ENCODE measurements around the gene GPC3. TPM values are rescaled to one million over a fixed set of nuclear protein-coding genes. Genes with fewer than 3 reads are reported as not detected.
A peak's percentile ranks its signal among the peaks of the same experiment; 100 is the strongest.

Gene GPC3
- total RNA-seq, 1 experiment from 2014 or later = 0.98 TPM

GRCh38 chrX:134026565-134027311 is 41.3 kb upstream of the GPC3 start:
- no peaks in the 10 kb centered on the region for H4K20me1 ChIP-seq (ENCODE audit: insufficient read depth)
- BruUV-seq (replicated peaks) = no TSS peak
- POLR2A ChIA-PET = no interaction called here
- no peak overlapping the region for H2AFZ ChIP-seq (ENCODE audit: low read depth, low read length, poor library complexity, severe bottlenecking)
- ATAC-seq (peak; percentile 70), DNase-seq (ENCODE audit: low read depth, low spot score) (peak; percentile 10)
- RAD21 ChIA-PET (ENCODE audit: low non-redundant PET in 1 of 2, low total read pairs in 2 of 2, uncharacterized antibody in 2 of 2, unreplicated experiment in 2 of 2) = interaction anchor here in 1 of 2 experiments (0.7 kb wide), 1 partner anchor 118 kb away, joined by 3 read pairs; no protein-coding TSS in a partner anchor
- H3K4me2 ChIP-seq (ENCODE audit: low read length) = no peak overlapping the region
- no peaks in the 10 kb centered on the region for H3K9me2 ChIP-seq (ENCODE audit: insufficient read depth)
- no peaks in the 10 kb centered on the region for H3K4me1 ChIP-seq (ENCODE audit: control insufficient read depth in 1 of 2, insufficient read depth in 2 of 2, low read length in 2 of 2)
- no peak overlapping the region for H3K4me3 ChIP-seq (replicated peaks in 1 of 2; ENCODE audit: low read depth in 1 of 2, low read length in 2 of 2)
- no peaks in the 10 kb centered on the region for H3K9me3 ChIP-seq (ENCODE audit: control insufficient read depth in 1 of 2, insufficient read depth in 1 of 2, low read depth in 1 of 2, low read length in 2 of 2)
- CTCF ChIA-PET = interaction anchor here (0.9 to 1.8 kb wide), 10 partner anchors 8 to 370 kb away, joined by 3 to 14 read pairs (median 3); no protein-coding TSS in a partner anchor
- H3K27ac ChIP-seq (ENCODE audit: low read depth, low read length) = no peak overlapping the region
- no peaks in the 10 kb centered on the region for H3K27me3 ChIP-seq (ENCODE audit: insufficient read depth, low read length)
- H3K79me2 ChIP-seq (ENCODE audit: insufficient read depth, low read length) = no peaks in the 10 kb centered on the region
- no peaks in the 10 kb centered on the region for H3K36me3 ChIP-seq (ENCODE audit: control insufficient read depth in 1 of 2, insufficient read depth in 2 of 2, low read length in 2 of 2)
- intact Hi-C loops (cut with micrococcal nuclease) = no loop called here
- H3K9ac ChIP-seq (ENCODE audit: low read length) = no peak overlapping the region
- TF ChIP-seq CBX3 (IDR thresholded peaks at IDR 0.05; ENCODE audit: low read depth) (no peak), POLR2AphosphoS5 (IDR thresholded peaks at IDR 0.05; ENCODE audit: low read depth, low read length) (no peak), EZH2phosphoT487 (IDR thresholded peaks at IDR 0.05; ENCODE audit: borderline replicate concordance) (no peak), ATF3 (IDR thresholded peaks at IDR 0.05) (no peak), ZFX (IDR thresholded peaks at IDR 0.05) (no peak), ZNF274 (IDR thresholded peaks at IDR 0.05; ENCODE audit: low read depth, low read length) (no peak), RAD21 (IDR thresholded peaks at IDR 0.05; ENCODE audit: low read depth) (peak; percentile 32; the same call in 1 of the 2 replicates), FOSL1 (IDR thresholded peaks at IDR 0.05; ENCODE audit: low read depth) (no peak), SIN3A (IDR thresholded peaks at IDR 0.05; ENCODE audit: low read depth) (no peak), TCF7L2 (IDR thresholded peaks at IDR 0.05; ENCODE audit: borderline replicate concordance, extremely low read depth, insufficient read depth, insufficient read length) (no peak), MAX (IDR thresholded peaks at IDR 0.05) (no peak), SP1 (IDR thresholded peaks at IDR 0.05; ENCODE audit: low read depth) (no peak), SRF (IDR thresholded peaks at IDR 0.05; ENCODE audit: low read depth) (no peak), YY1 (IDR thresholded peaks at IDR 0.05; ENCODE audit: extremely low read depth, insufficient replicate concordance, low read depth, low read length) (no peak), EZH2 (IDR thresholded peaks at IDR 0.05) (no peak), JUND (IDR thresholded peaks at IDR 0.05) (no peak), ELF1 (IDR thresholded peaks at IDR 0.05; ENCODE audit: borderline replicate concordance, low read depth) (no peak), CEBPB (IDR thresholded peaks at IDR 0.05; ENCODE audit: low read depth) (peak; percentile 34; the same call in 1 of the 2 replicates), POLR2A (IDR thresholded peaks at IDR 0.05; ENCODE audit: borderline replicate concordance, extremely low read depth, insufficient read depth, insufficient read length) (no peak), ZBTB33 (IDR thresholded peaks at IDR 0.05; ENCODE audit: extremely low read depth, insufficient replicate concordance, low read length) (no peak)
- TF ChIP-seq, protein P1, sequence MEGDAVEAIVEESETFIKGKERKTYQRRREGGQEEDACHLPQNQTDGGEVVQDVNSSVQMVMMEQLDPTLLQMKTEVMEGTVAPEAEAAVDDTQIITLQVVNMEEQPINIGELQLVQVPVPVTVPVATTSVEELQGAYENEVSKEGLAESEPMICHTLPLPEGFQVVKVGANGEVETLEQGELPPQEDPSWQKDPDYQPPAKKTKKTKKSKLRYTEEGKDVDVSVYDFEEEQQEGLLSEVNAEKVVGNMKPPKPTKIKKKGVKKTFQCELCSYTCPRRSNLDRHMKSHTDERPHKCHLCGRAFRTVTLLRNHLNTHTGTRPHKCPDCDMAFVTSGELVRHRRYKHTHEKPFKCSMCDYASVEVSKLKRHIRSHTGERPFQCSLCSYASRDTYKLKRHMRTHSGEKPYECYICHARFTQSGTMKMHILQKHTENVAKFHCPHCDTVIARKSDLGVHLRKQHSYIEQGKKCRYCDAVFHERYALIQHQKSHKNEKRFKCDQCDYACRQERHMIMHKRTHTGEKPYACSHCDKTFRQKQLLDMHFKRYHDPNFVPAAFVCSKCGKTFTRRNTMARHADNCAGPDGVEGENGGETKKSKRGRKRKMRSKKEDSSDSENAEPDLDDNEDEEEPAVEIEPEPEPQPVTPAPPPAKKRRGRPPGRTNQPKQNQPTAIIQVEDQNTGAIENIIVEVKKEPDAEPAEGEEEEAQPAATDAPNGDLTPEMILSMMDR (IDR thresholded peaks at IDR 0.05 in 2 of 3, conservative IDR thresholded peaks at IDR 0.05 in 1 of 3; ENCODE audit: borderline replicate concordance in 1 of 3, insufficient read depth in 1 of 3, low read depth in 2 of 3, low read length in 2 of 3) = peak; percentile 13 to 55 (median 39); a peak in 4 of 6 replicates
